ENCODE data around the gene PLET1.

GRCh38 chr11:112226831-112227401, 33.7 kb downstream of the PLET1 start:
- no peak for TF ChIP-seq CTCF (IDR thresholded peaks at IDR 0.05; ENCODE audit: poor library complexity)
- no peak for TF ChIP-seq EZH2 (IDR thresholded peaks at IDR 0.05; ENCODE audit: borderline replicate concordance)

Data from hepatocyte (in vitro differentiated cells).